Measurements from ENCODE around the gene BPHL. TPM values are rescaled to one million over a fixed set of nuclear protein-coding genes. Genes with fewer than 3 reads are reported as not detected.
"Not testable (repeated sequence)": the region's sequence is repeated elsewhere in the genome, so short reads cannot be mapped to it uniquely, and the experiment has no call there.

The BPHL gene
- total RNA-seq, 6 experiments from 2014 or later: 9.3 to 14.6 (median 11.9) TPM

DNA sequence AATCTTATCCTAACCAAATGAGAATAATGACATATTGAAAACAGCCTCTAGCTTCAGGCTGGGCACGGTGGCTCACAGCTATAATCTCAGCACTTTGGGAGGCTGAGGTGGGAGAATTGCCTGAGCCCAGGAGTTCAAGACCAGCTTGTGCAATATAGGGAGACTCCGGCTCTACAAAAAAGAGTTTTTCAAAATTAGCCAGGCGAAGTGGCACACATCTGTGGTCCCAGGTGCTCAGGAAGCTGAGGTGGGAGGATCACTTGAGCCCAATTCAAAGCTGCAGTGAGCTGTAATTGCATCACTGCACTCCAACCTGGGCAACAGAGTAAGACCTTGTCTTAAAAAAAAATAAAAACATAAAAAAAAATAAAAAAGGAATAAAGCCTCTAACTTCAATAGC lies 34.2 kb downstream of the BPHL start:
- TF ChIP-seq, protein P1, sequence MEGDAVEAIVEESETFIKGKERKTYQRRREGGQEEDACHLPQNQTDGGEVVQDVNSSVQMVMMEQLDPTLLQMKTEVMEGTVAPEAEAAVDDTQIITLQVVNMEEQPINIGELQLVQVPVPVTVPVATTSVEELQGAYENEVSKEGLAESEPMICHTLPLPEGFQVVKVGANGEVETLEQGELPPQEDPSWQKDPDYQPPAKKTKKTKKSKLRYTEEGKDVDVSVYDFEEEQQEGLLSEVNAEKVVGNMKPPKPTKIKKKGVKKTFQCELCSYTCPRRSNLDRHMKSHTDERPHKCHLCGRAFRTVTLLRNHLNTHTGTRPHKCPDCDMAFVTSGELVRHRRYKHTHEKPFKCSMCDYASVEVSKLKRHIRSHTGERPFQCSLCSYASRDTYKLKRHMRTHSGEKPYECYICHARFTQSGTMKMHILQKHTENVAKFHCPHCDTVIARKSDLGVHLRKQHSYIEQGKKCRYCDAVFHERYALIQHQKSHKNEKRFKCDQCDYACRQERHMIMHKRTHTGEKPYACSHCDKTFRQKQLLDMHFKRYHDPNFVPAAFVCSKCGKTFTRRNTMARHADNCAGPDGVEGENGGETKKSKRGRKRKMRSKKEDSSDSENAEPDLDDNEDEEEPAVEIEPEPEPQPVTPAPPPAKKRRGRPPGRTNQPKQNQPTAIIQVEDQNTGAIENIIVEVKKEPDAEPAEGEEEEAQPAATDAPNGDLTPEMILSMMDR (IDR thresholded peaks at IDR 0.05): no peak
- peaks cover 19% of the 10 kb centered on the region for H3K4me1 Mint-ChIP-seq (ENCODE audit: low read depth)
- H3K27ac Mint-ChIP-seq: no peak overlapping the region

DNA sequence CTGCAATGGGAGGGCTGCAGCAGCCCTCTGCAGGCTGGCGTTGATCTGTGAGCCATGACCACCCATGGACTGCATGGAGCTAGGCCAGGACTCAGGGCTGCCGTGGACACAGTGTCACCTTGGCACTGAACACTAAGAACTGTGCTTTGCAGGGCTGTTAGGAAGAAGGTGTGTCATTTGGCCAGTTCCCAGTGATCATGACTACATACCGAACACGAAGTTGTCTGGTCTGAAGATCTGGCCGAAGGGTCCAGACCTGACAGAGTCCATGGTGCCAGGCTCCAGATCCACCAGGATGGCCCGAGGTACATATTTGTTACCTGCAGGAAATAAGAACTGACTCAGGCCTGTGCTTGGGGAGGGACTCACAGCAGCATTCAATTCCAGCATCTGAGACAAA lies 36.9 kb downstream of the BPHL start:
- H3K4me3 Mint-ChIP-seq: peak overlapping the region; percentile 97; the same call in 1 of the 2 replicates
- peaks cover 25% of the 10 kb centered on the region for H3K4me1 Mint-ChIP-seq (ENCODE audit: low read depth)
- peaks cover 13% of the 10 kb centered on the region for H3K27me3 Mint-ChIP-seq (ENCODE audit: insufficient read depth)
- not testable (repeated sequence) for DNase-seq, H3K9me3 Mint-ChIP-seq
- H3K36me3 Mint-ChIP-seq (ENCODE audit: low read depth): peaks cover 31% of the 10 kb centered on the region; the same call in 1 of the 2 replicates
- peak overlapping the region; percentile 29; the same call in 1 of the 2 replicates for H3K27ac Mint-ChIP-seq

More for the DNA sequence above, 34.2 kb downstream of the BPHL start:
- Mint-ChIP-seq H3K27me3 (ENCODE audit: insufficient read depth) (peaks cover 13% of the 10 kb centered on the region), H3K4me3 (no peak overlapping the region), H3K36me3 (ENCODE audit: low read depth) (peaks cover 37% of the 10 kb centered on the region), H3K9me3 (no peaks in the 10 kb centered on the region)
- no peak for DNase-seq

DNA sequence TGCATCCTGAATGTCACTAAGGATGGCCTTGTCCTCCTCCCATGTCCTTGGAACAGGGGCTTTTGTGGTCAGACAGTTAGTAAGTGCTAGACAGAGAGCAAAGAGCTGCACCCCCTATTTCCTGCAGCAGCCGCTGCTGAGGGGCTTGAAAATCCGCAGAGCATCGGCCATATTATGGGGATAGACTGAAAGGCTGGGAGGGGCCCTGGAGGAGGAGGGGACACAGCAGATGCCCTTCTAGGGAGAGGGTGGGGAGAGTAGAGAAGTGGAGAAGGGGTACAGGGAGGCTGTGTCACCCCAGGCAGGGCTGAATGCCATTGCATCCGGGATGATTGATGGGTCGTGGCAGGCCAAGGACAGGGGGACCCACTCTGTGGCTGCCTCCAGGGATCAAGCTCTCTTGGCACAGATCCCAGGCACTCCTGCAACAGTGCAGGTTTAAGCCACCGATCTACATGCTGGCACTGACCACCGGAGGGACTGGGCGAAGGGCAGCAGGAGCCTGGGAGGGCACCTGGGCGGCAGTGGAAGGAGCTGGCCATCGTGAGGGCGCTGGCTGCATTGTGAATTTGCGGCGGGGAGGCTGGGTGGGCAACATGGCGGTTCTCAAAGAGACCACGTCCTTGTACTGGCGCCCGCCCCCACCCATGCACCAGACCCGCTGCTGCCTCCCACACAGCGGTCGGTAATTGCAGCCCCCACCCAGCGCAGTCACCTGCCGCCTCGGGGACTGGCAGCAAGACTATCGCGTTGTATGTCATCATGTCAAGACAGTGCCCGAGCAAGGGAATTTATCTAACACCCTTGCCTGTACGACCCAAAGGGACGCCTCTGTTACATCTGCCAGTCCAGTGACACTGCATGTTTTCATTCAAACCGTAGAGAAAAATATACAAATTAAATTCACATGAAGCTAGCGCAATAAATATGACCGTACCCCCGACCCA lies 37.9 kb downstream of the BPHL start:
- H3K36me3 Mint-ChIP-seq (ENCODE audit: low read depth): peaks cover 31% of the 10 kb centered on the region; the same call in 1 of the 2 replicates
- H3K9me3 Mint-ChIP-seq, DNase-seq: not testable (repeated sequence)
- H3K4me1 Mint-ChIP-seq (ENCODE audit: low read depth): peaks cover 25% of the 10 kb centered on the region
- H3K4me3 Mint-ChIP-seq: peak overlapping the region; percentile 97
- peak overlapping the region; percentile 84 for H3K27ac Mint-ChIP-seq
- peaks cover 13% of the 10 kb centered on the region for H3K27me3 Mint-ChIP-seq (ENCODE audit: insufficient read depth)

DNA sequence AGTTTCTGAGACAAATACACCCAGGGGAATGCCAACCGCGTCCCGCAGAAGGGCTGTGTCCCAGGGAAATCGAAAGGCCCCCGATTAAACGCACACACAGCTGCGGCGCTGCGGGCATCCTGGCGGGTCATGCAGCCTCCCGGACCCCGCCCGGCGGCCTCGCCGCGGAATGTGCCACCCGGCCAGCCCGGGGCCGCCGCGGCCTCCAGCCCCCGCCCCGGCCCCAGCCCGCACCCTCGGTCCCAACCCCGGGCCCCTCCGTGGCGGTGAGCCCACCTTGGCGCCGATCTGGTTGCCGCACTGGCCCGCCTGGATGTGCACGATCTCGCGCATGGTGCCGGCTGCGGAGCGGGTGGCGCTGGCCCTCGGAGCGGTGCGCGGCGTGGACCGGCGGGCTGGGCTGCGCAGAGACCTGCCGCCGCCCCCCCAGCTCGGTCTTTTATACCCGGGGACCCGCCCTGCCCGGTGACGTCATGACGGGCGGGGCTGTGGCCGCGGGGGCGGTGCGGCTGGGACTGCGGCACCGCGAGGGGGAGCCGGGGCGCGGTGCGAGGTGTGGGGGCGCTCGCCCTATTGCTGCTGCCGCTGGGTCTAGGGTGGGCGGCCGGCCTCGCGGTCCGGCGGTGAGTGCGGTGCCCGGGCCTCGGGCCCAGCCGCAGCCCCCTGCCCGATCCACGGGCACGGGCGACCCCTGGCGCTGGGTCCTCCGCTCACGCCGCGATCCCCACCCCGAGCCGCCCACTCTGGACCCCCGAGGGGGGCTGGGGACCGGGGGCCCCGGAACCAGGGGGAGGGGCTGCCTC lies 38.8 kb downstream of the BPHL start, which contains the start of gene TUBB2A:
TUBB2A (minus strand) TSS at position 414 of the 803 bp plus-strand sequence; CDS start at position 333, 81 bp downstream.
- Mint-ChIP-seq H3K9me3 (no peaks in the 10 kb centered on the region), H3K27me3 (ENCODE audit: insufficient read depth) (peaks cover 13% of the 10 kb centered on the region), H3K27ac (peak within 1 kb of the TSS; percentile 85), H3K4me1 (ENCODE audit: low read depth) (peaks cover 32% of the 10 kb centered on the region), H3K4me3 (peak within 1 kb of the TSS; percentile 97), H3K36me3 (ENCODE audit: low read depth) (peaks cover 26% of the 10 kb centered on the region; the same call in 1 of the 2 replicates)
- TF ChIP-seq, protein P1 (IDR thresholded peaks at IDR 0.05): peak; percentile 80
- peak; percentile 64 for DNase-seq

DNA sequence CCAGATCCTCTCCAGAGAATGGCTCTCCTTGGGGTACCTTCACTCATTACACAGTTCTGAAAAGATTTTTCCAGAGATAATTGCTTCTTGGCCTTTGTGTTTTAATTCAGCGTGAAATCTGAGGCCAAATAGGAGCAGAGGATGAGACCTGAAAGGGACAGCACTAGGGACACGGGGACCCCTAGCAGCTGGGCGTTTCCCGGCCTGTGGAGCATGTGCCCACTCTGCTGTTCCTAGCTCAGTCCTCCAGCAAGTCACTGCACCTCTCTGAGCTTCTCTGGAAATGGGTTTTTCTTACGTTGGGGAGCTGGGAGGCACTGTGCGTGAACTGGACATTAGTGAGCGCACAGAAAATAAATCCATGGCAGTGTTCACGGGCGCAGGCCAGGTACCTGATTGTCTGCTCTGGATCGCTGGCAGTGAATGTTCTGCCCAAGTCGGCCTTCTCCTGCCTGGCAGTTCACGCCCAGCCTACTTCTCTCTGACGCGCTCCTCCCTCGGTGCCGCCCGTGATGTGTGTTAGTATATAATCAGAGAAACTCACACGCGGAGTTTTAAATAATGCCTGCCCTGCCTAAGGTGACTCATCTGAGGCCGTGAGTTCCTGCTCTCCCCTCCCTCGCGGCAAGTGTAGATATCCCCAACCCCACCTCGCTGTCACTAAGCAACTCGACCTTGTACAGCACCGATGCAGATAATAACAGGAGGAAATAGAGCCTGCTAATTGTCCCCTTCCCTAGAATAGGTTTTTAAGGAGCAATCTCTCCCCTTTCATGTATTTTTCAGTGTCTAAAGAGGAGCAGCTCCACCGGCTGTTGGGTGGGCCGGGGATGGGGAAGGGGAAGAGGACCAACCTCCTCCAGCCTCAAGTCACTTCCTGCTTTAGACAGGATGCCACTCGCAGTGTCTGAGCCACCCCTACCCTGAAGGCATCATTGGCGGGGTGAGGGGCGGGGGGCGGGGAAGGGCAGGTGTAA lies 41.6 kb downstream of the BPHL start:
- TF ChIP-seq, protein P1 (IDR thresholded peaks at IDR 0.05): no peak
- no peak overlapping the region for H3K4me3 Mint-ChIP-seq
- peaks cover 49% of the 10 kb centered on the region for H3K4me1 Mint-ChIP-seq (ENCODE audit: low read depth)
- no peaks in the 10 kb centered on the region for H3K9me3 Mint-ChIP-seq
- DNase-seq: no peak
- peaks cover 13% of the 10 kb centered on the region for H3K27me3 Mint-ChIP-seq (ENCODE audit: insufficient read depth)
- H3K36me3 Mint-ChIP-seq (ENCODE audit: low read depth): peaks cover 9% of the 10 kb centered on the region; the same call in 1 of the 2 replicates
- H3K27ac Mint-ChIP-seq: no peak overlapping the region

Measured in HFFc6 (cell line).